Transverse colon (tissue), 3 donors: Measurements from ENCODE around the gene MAGEA11.

Experiments used
- CTCF ChIP-seq, 5 experiments: fragments of 200-600 bp in 3 of 5; fragments of 450-650 bp in 2 of 5; sonication (generic) in 3 of 5; IDR thresholded peaks; 1 replicate in 2 of 5; 2 replicates in 3 of 5; pipeline ENCODE4 v1.5.1; 2016 to 2017; ENCODE audit warnings: antibody characterized with exemption in 5 of 5, inconsistent platforms in 3 of 5, mild to moderate bottlenecking in 2 of 5, moderate library complexity in 1 of 5
- POLR2A ChIP-seq: fragments of 450-650 bp; IDR thresholded peaks from one replicate; pipeline ENCODE4 v1.6.1; 2016; ENCODE audit warnings: antibody characterized with exemption, mild to moderate bottlenecking, moderate library complexity

- TF ChIP-seq CTCF (IDR thresholded peaks at IDR 0.05) (no peak), POLR2A (no peak)
Observed at GRCh38 chrX:149682956-149683947, 28.6 kb upstream of the MAGEA11 start.
